Measurements from ENCODE around the gene CHST7. TPM values are rescaled to one million over a fixed set of nuclear protein-coding genes. Genes with fewer than 3 reads are reported as not detected.

The CHST7 gene
- total RNA-seq, 2 donors from 2014 or later = 6.3 to 6.6 TPM

DNA sequence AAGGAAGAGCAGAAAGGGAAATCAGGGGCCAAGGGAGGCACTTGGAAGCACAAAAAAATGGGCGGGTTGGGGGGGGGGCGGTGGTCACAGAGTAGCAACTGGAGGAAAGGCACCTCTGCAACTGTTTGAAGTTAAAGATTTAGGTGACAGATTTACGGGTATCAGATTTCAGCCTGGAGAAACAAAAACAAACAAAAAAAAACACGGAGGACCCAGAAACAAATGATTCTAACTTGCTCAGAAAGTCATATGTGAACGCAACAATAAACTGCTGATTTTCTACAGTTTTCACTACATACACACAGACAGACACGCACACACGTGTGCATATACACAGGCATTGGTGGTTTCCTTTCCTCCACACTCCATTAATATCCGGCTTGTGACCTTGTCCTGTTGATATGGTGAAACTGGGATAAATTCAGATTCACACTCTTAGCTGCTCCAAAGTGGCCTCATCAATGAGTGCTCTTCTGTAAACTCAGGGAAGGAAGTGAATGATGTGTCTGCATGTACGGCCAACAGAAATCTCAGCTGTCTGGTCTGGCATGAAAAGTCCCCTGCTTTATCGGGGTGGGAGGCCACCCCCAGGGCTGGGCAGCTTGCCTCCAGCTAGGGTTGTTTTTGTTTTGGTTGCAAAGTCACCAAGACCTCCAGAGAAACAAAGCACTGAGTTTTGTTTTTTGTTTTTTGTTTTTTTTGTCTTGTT, 54.3 kb downstream of the CHST7 start:
- Mint-ChIP-seq H3K27ac (peak overlapping the region; percentile 82), H3K36me3 (ENCODE audit: low read depth) (no peaks in the 10 kb centered on the region), H3K27me3 (no peaks in the 10 kb centered on the region), H3K4me1 (peaks cover 13% of the 10 kb centered on the region), H3K4me3 (peak overlapping the region; percentile 60)
- ATAC-seq (peak; percentile 35), DNase-seq (no peak)
- no peaks in the 10 kb centered on the region for H3K9me3 ChIP-seq (ENCODE audit: control insufficient read depth, low read length, poor library complexity, severe bottlenecking)

DNA sequence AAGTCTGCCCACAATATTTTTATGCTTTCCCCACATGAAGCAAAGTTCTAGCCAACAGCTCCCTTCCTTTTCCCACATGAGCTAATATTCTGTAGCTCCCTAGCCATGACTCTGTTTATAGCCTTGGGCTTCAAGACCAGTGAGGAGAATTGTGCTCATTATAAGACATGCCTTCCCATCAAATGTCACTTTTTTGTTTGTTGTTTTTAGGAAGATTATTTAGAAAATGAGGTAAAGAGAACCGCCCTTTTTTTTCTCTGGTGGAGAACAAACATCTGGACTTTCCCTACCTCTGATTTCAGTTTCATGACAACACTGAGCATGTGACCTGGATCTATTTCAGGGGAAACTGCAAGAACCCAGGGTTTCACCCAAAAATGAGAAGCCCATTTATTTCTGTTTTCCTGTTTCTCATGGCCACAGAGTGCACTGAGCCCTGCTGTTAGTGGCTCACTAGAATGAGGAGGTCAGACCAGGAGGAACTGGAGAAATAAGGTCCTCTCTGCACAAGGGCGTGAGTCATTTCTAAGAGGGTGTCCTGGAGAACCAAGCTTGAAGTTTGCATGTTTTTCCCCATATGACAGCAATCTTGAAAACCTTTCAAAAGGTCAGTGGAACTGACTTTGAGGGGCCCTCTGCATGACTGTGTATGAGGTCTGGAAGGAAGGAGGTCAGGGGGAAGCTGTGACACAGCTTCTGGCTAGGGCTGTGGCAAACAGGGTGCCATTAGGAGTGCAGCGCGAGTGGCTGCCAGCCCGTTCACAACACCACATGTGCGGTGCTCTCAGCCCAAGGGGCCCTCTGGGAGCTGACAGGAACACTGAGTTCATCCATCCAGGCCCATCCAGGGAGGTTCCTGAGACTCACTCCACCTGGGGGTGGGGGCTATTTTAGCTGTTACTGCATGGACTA, 55.2 kb downstream of the CHST7 start:
- Mint-ChIP-seq H3K27me3 (no peaks in the 10 kb centered on the region), H3K4me1 (peaks cover 13% of the 10 kb centered on the region), H3K4me3 (peak overlapping the region; percentile 60), H3K27ac (peak overlapping the region; percentile 82), H3K36me3 (ENCODE audit: low read depth) (no peaks in the 10 kb centered on the region)
- ATAC-seq (peak; percentile 45), DNase-seq (no peak)
- no peaks in the 10 kb centered on the region for H3K9me3 ChIP-seq (ENCODE audit: control insufficient read depth, low read length, poor library complexity, severe bottlenecking)

DNA sequence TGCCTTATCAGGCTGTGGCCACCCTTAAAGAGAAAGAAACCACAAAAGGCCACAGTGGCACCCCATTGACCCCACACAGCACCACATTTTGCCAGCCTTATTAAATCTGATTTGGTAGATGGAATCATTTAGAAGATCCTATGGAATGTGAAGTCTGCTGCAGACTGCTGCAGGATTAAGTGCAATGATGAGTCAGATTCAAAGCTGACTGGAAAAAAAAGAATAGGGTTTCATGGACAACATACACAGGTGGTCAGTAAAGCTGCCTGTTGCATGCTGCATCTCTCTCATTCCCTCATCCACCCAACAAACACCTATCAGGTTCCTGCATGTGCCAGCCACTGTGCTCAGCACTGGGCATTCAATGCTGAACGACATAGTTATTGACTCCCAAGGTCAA, 56.6 kb downstream of the CHST7 start:
- Mint-ChIP-seq H3K4me3 (no peak overlapping the region), H3K27me3 (no peaks in the 10 kb centered on the region), H3K4me1 (peaks cover 13% of the 10 kb centered on the region), H3K27ac (peak overlapping the region; percentile 4), H3K36me3 (ENCODE audit: low read depth) (no peaks in the 10 kb centered on the region)
- no peaks in the 10 kb centered on the region for H3K9me3 ChIP-seq (ENCODE audit: control insufficient read depth, low read length, poor library complexity, severe bottlenecking)
- ATAC-seq (no peak), DNase-seq (no peak)

DNA sequence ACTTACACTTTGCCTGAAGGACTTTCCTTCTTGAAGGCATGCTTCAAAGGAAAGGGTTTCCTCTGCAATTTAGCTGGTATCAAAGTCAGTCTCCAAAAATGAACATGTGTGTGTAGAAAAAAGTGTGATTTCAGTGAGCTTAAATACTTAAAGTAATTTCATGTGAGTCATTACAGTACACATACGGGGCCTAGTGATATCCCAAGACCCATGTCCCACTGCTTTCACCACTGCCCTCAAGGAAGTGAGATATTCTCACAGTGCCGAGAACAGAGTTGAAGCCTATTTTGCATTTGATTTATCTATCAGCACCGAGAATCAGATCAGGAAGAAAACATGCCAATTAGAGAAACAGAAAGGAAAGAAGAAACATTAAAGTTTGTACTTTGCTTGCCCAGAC, 61.0 kb downstream of the CHST7 start:
- no peaks in the 10 kb centered on the region for H3K9me3 ChIP-seq (ENCODE audit: control insufficient read depth, low read length, poor library complexity, severe bottlenecking)
- H3K4me1 Mint-ChIP-seq = peaks cover 3% of the 10 kb centered on the region
- H3K4me3 Mint-ChIP-seq = no peak overlapping the region
- DNase-seq = no peak
- H3K27me3 Mint-ChIP-seq = no peaks in the 10 kb centered on the region
- H3K27ac Mint-ChIP-seq = peak overlapping the region; percentile 27
- H3K36me3 Mint-ChIP-seq (ENCODE audit: low read depth) = no peaks in the 10 kb centered on the region
- no peak for ATAC-seq

DNA sequence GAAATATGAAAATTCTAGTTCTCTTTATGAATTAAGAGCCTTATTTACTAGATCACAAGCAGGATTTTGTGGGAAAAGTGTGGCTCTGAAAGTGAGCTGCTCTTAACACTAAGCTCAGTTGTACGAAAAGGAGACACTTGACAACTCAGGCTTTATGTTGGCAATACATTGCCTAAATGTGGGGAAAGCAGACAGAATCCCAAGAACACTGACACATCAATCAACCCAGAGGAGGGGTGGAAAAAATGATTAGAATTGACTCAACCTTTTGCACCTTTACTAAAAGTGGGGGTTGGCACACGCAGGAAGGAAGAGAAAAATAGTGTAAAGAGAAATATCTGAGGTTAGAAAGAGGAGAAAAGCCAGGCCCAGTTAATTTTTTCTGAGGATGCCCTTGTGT, 61.6 kb downstream of the CHST7 start:
- Mint-ChIP-seq H3K27ac (no peak overlapping the region), H3K4me1 (peaks cover 3% of the 10 kb centered on the region)
- ATAC-seq = no peak

DNA sequence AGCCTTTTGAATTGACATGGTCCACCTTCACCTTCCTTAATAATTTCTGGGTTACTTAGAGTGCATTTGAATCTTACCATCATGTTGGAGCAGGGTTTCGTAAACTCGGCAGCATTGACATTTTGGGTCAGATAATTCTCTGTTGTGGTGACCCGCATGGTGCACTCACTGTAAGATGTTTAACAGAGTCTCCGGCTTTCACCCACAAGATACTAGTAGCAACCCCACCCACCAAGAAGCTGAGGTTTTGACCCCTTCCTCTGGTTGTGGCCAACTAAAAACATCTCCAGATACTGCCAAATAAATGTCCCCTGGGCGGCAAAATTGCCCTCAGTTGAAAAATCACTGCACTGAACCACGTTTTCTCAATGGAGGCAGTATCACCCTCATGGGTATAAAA, 62.7 kb downstream of the CHST7 start:
- H3K4me1 Mint-ChIP-seq = peaks cover 3% of the 10 kb centered on the region

More for the DNA sequence above, 61.6 kb downstream of the CHST7 start:
- no peaks in the 10 kb centered on the region for H3K9me3 ChIP-seq (ENCODE audit: control insufficient read depth, low read length, poor library complexity, severe bottlenecking)
- Mint-ChIP-seq H3K27me3 (no peaks in the 10 kb centered on the region), H3K4me3 (no peak overlapping the region), H3K36me3 (ENCODE audit: low read depth) (no peaks in the 10 kb centered on the region)
- no peak for DNase-seq

DNA sequence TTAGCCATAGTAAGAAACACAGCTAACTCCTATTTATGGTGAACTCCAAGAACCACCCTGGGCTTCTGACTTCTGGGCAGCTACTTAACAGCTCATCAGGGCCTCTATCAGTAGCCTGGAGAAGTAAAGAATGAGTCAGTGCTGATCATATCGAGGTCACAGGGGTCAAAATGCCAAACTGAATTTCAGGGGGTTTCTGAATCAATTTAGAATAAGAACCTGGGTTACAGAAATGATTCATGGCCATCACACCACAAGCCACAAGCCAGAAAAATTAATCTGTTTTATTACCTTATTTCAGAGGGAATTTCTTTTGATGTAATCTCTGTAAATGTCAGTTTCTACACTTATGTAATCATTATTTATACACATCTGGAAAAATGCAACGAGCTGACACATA, 64.4 kb downstream of the CHST7 start:
- Mint-ChIP-seq H3K4me3 (no peak overlapping the region), H3K36me3 (ENCODE audit: low read depth) (no peaks in the 10 kb centered on the region)

More for the DNA sequence above, 62.7 kb downstream of the CHST7 start:
- Mint-ChIP-seq H3K4me3 (no peak overlapping the region), H3K36me3 (ENCODE audit: low read depth) (no peaks in the 10 kb centered on the region), H3K27me3 (no peaks in the 10 kb centered on the region), H3K27ac (no peak overlapping the region)
- ATAC-seq (no peak), DNase-seq (no peak)
- no peaks in the 10 kb centered on the region for H3K9me3 ChIP-seq (ENCODE audit: control insufficient read depth, low read length, poor library complexity, severe bottlenecking)

DNA sequence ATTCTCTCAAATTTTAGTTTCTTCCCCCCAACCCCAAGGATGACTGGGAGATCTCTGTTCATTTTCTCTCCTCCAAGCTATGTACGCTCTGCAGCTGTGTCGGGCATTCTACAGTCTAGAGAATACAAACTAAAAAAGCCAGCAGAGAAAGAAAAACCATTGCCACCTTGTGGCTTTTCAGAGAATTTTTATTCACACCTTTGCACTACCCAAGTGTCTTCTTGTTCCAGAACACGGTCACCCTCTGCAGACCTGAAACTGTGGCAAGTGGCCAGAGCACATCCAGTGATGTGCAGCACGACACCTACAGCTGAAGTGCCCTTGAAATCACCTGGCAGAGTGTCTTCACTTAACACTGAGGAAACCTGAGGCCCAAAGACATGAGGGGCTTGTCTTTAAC, 68.6 kb downstream of the CHST7 start:
- Mint-ChIP-seq H3K27me3 (no peaks in the 10 kb centered on the region), H3K27ac (no peak overlapping the region), H3K36me3 (ENCODE audit: low read depth) (no peaks in the 10 kb centered on the region), H3K4me3 (no peak overlapping the region), H3K4me1 (no peaks in the 10 kb centered on the region)
- ATAC-seq (peak; percentile 55), DNase-seq (no peak)
- no peaks in the 10 kb centered on the region for H3K9me3 ChIP-seq (ENCODE audit: control insufficient read depth, low read length, poor library complexity, severe bottlenecking)

More for the DNA sequence above, 64.4 kb downstream of the CHST7 start:
- Mint-ChIP-seq H3K27me3 (no peaks in the 10 kb centered on the region), H3K27ac (no peak overlapping the region), H3K4me1 (peaks cover 3% of the 10 kb centered on the region)
- DNase-seq = no peak
- no peaks in the 10 kb centered on the region for H3K9me3 ChIP-seq (ENCODE audit: control insufficient read depth, low read length, poor library complexity, severe bottlenecking)
- ATAC-seq = no peak

DNA sequence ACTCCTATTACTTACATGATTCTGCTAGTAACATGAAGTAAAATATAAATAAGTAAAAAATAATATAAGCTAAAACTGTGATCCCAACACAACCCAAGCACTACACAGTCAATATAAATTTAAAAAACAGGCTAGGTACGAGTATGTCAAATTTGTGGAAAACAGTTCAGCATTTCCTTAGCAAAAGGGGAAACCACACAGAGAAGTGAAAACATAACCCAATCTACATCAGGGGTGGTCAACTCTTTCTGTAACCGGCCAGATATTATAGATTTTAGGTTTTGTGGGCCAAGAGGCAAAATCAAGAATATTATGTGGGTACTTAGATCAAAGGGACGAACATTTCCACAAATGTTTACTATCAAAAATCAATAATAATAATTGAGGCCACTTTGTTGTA, 70.1 kb downstream of the CHST7 start:
- DNase-seq = no peak
- ATAC-seq = no peak
- H3K4me1 Mint-ChIP-seq = no peaks in the 10 kb centered on the region
- no peaks in the 10 kb centered on the region for H3K36me3 Mint-ChIP-seq (ENCODE audit: low read depth)
- no peak overlapping the region for H3K27ac Mint-ChIP-seq
- no peaks in the 10 kb centered on the region for H3K9me3 ChIP-seq (ENCODE audit: control insufficient read depth, low read length, poor library complexity, severe bottlenecking)
- no peaks in the 10 kb centered on the region for H3K27me3 Mint-ChIP-seq
- H3K4me3 Mint-ChIP-seq = no peak overlapping the region

DNA sequence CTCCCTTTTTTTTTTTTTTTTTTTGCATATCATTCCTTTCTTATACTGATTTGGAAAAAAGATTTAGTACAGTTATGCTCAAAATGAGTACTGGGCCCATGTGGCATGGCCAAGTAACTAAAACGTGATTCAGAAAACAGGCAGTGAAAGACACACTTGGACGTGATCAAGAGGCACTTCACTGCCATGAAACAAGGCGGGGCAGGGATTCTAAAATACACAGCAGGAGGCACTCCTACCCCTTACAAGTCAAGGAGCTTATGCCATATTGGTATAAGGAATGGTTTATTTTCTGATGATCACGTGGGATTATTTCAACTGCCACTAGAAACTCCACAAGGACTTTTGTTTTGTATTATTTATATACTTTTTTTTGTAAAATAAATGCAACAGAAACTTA, 72.0 kb downstream of the CHST7 start:
- Mint-ChIP-seq H3K27ac (no peak overlapping the region), H3K4me1 (no peaks in the 10 kb centered on the region), H3K27me3 (no peaks in the 10 kb centered on the region), H3K4me3 (no peak overlapping the region), H3K36me3 (ENCODE audit: low read depth) (no peaks in the 10 kb centered on the region)
- DNase-seq (no peak), ATAC-seq (no peak)
- H3K9me3 ChIP-seq (ENCODE audit: control insufficient read depth, low read length, poor library complexity, severe bottlenecking) = no peaks in the 10 kb centered on the region

DNA sequence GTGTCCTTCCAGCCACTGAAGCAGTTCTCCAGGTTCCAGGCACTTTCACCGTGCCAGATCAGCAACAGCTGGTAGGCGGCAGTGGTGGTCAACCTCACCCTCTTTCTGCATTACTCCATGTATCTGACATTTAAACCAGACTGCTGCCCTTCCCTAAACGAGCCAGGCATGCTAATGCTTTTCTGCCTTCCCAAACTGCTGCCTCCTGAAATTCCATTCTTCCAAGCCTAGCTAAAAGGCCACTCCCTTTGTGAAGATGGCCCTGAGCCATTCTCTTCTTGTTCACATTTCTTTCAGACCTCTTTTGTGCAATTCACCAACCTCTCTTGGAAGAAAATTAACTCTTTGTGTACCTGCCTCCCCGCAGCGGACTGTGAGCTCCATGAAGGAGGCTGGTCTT, 73.7 kb downstream of the CHST7 start:
- Mint-ChIP-seq H3K36me3 (ENCODE audit: low read depth) (peaks cover 2% of the 10 kb centered on the region), H3K4me3 (no peak overlapping the region), H3K27me3 (no peaks in the 10 kb centered on the region), H3K4me1 (no peaks in the 10 kb centered on the region), H3K27ac (no peak overlapping the region)
- no peaks in the 10 kb centered on the region for H3K9me3 ChIP-seq (ENCODE audit: control insufficient read depth, low read length, poor library complexity, severe bottlenecking)
- no peak for ATAC-seq
- no peak for DNase-seq
